H9 (cell line): Measurements from ENCODE around the gene FSTL4. TPM values are rescaled to one million over a fixed set of nuclear protein-coding genes. Genes with fewer than 3 reads are reported as not detected.

Source experiments
- DNase-seq: peaks from one replicate; pipeline ENCODE4 v3.0.0-alpha.2; 2017
- H2AFZ ChIP-seq: one replicate; pipeline ENCODE4 v1.6.1; 2013; ENCODE audit warnings: mild to moderate bottlenecking, low read length, control low read depth, moderate library complexity
- H2AK5ac ChIP-seq: 2 replicates; pipeline ENCODE4 v1.6.1; 2013; ENCODE audit warnings: low read length, control low read depth, mixed read lengths; ENCODE audit not compliant: insufficient read length
- H2BK120ac ChIP-seq: one replicate; pipeline ENCODE4 v1.6.1; 2013; ENCODE audit warnings: low read depth, mild to moderate bottlenecking, low read length, control low read depth, inconsistent platforms; ENCODE audit not compliant: poor library complexity, severe bottlenecking
- H2BK12ac ChIP-seq: 2 replicates; pipeline ENCODE4 v1.6.1; 2013; ENCODE audit warnings: low read length, control low read depth, mixed read lengths, low read depth; ENCODE audit not compliant: insufficient read length
- H2BK15ac ChIP-seq: 2 replicates; pipeline ENCODE4 v1.6.1; 2013; ENCODE audit warnings: low read depth, low read length, control low read depth
- H2BK20ac ChIP-seq: one replicate; pipeline ENCODE4 v1.6.1; 2013; ENCODE audit warnings: low read depth, mild to moderate bottlenecking, low read length, control low read depth, inconsistent platforms; ENCODE audit not compliant: poor library complexity, severe bottlenecking
- H2BK5ac ChIP-seq: 2 replicates; pipeline ENCODE4 v1.6.1; 2013; ENCODE audit warnings: low read length, control low read depth, mixed read lengths; ENCODE audit not compliant: insufficient read length
- H3K14ac ChIP-seq: 2 replicates; pipeline ENCODE4 v1.6.1; 2013; ENCODE audit warnings: low read length, control low read depth; ENCODE audit not compliant: insufficient read depth
- H3K18ac ChIP-seq: 2 replicates; pipeline ENCODE4 v1.6.1; 2013; ENCODE audit warnings: low read depth, mild to moderate bottlenecking, mixed read lengths, low read length, control low read depth; ENCODE audit not compliant: insufficient read length
- H3K23ac ChIP-seq: 2 replicates; pipeline ENCODE4 v1.6.1; 2013; ENCODE audit warnings: low read length, control low read depth, mixed read lengths, low read depth; ENCODE audit not compliant: insufficient read length
- H3K23me2 ChIP-seq: 2 replicates; pipeline ENCODE4 v1.6.1; 2013; ENCODE audit warnings: low read depth, mild to moderate bottlenecking, mixed read lengths, low read length, control low read depth; ENCODE audit not compliant: insufficient read length, poor library complexity, severe bottlenecking
- H3K27ac ChIP-seq: 2 replicates; pipeline ENCODE4 v1.5.1; 2013; ENCODE audit warnings: low read length, control low read depth, mixed read lengths, low read depth; ENCODE audit not compliant: insufficient read length
- H3K27me3 ChIP-seq: 2 replicates; pipeline ENCODE4 v1.6.1; 2013; ENCODE audit warnings: low read length, control low read depth, inconsistent platforms; ENCODE audit not compliant: insufficient read depth
- H3K4ac ChIP-seq: 2 replicates; pipeline ENCODE4 v1.6.1; 2013; ENCODE audit warnings: low read depth, mild to moderate bottlenecking, control low read depth, inconsistent platforms, low read length, moderate library complexity
- H3K4me1 ChIP-seq: 2 replicates; pipeline ENCODE4 v1.6.1; 2013; ENCODE audit warnings: low read length, control low read depth, inconsistent platforms; ENCODE audit not compliant: insufficient read depth
- H3K4me2 ChIP-seq: 2 replicates; pipeline ENCODE4 v1.6.1; 2013; ENCODE audit warnings: low read length, control low read depth, mixed read lengths; ENCODE audit not compliant: insufficient read length, insufficient read depth
- H3K56ac ChIP-seq: 2 replicates; pipeline ENCODE4 v1.6.1; 2013; ENCODE audit warnings: low read depth, mild to moderate bottlenecking, mixed read lengths, low read length, control low read depth; ENCODE audit not compliant: insufficient read length
- H3K79me1 ChIP-seq: 2 replicates; pipeline ENCODE4 v1.6.1; 2013; ENCODE audit warnings: low read depth, mild to moderate bottlenecking, moderate library complexity, low read length, control low read depth, inconsistent platforms; ENCODE audit not compliant: insufficient read depth, poor library complexity, severe bottlenecking
- H3K79me2 ChIP-seq: 2 replicates; pipeline ENCODE4 v1.6.1; 2013; ENCODE audit warnings: low read length, control low read depth, inconsistent platforms; ENCODE audit not compliant: insufficient read depth
- H3K9ac ChIP-seq: 2 replicates; pipeline ENCODE4 v1.6.1; 2013; ENCODE audit warnings: low read length, control low read depth, mixed read lengths; ENCODE audit not compliant: insufficient read length; ENCODE audit errors: extremely low read depth
- H3K9me3 ChIP-seq: one replicate; pipeline ENCODE4 v1.6.1; 2013; ENCODE audit warnings: low read depth, low read length, inconsistent platforms; ENCODE audit not compliant: control insufficient read depth
- H3T11ph ChIP-seq: one replicate; pipeline ENCODE4 v1.6.1; 2013; ENCODE audit warnings: mild to moderate bottlenecking, low read length, control low read depth, inconsistent platforms
- H4K20me1 ChIP-seq: one replicate; pipeline ENCODE4 v1.6.1; 2013; ENCODE audit not compliant: control insufficient read depth, insufficient read length, insufficient read depth
- H4K5ac ChIP-seq: 2 replicates; pipeline ENCODE4 v1.6.1; 2013; ENCODE audit warnings: low read depth, mild to moderate bottlenecking, mixed read lengths, low read length, control low read depth; ENCODE audit not compliant: insufficient read length
- H4K8ac ChIP-seq: replicated peaks from 2 replicates; pipeline ENCODE4 v1.6.1; 2013; ENCODE audit warnings: low read length, control low read depth, mixed read lengths, low read depth; ENCODE audit not compliant: insufficient read length
- H4K91ac ChIP-seq: 2 replicates; pipeline ENCODE4 v1.6.1; 2013; ENCODE audit warnings: low read depth, mild to moderate bottlenecking, moderate library complexity, mixed read lengths, low read length, control low read depth; ENCODE audit not compliant: insufficient read length
- H3K27ac Mint-ChIP-seq, 3 experiments: 2 replicates in 2 of 3; 3 replicates in 1 of 3; pipeline ENCODE4 v1.8.0; 2020 to 2021; ENCODE audit warnings: mixed read lengths in 3 of 3, mild to moderate bottlenecking in 1 of 3, moderate library complexity in 1 of 3
- H3K27me3 Mint-ChIP-seq: 2 replicates; pipeline ENCODE4 v1.8.0; 2021; ENCODE audit warnings: low read depth, mild to moderate bottlenecking, moderate library complexity, mixed read lengths
- H3K36me3 Mint-ChIP-seq, 3 experiments: 2 replicates in 2 of 3; 3 replicates in 1 of 3; pipeline ENCODE4 v1.8.0; 2020 to 2021; ENCODE audit warnings: low read depth in 3 of 3, mixed read lengths in 3 of 3; ENCODE audit not compliant: insufficient read depth in 1 of 3
- H3K4me1 Mint-ChIP-seq, 2 experiments: 2 replicates each; pipeline ENCODE4 v1.8.0; 2020; ENCODE audit warnings: mixed read lengths in 2 of 2
- H3K4me3 Mint-ChIP-seq, 2 experiments: 2 replicates in 1 of 2; 3 replicates in 1 of 2; pipeline ENCODE4 v1.8.0; 2020 to 2021; ENCODE audit warnings: mild to moderate bottlenecking in 2 of 2, mixed read lengths in 2 of 2, moderate library complexity in 1 of 2
- H3K9me3 Mint-ChIP-seq, 2 experiments: 2 replicates in 1 of 2; 3 replicates in 1 of 2; pipeline ENCODE4 v1.8.0; 2020; ENCODE audit warnings: mild to moderate bottlenecking in 2 of 2, mixed read lengths in 2 of 2, moderate library complexity in 1 of 2
- CTCF ChIP-seq: fragments of 200-600 bp; sonication (generic); conservative IDR thresholded peaks from 3 replicates; pipeline ENCODE4 v1.8.0; 2021; ENCODE audit warnings: antibody characterized with exemption, mild to moderate bottlenecking
- WGBS: extraction: QIAGEN DNeasy Blood & Tissue Kit; methylation state at CpG from one replicate; pipeline ENCODE4 v1.1.7; 2013; ENCODE audit warnings: missing lambda C conversion rate, low lambda C conversion rate, mixed read lengths; ENCODE audit not compliant: insufficient read length; ENCODE audit errors: extremely low coverage; 5-methylcytosine and 5-hydroxymethylcytosine counted together
- total RNA-seq: library from RNA; stranded (reverse); gene quantifications from 2 replicates; pipeline ENCODE4 v1.2.1, GENCODE V29; 2021

Gene FSTL4
- total RNA-seq, 1 experiment from 2014 or later, result 5.7 TPM

DNA sequence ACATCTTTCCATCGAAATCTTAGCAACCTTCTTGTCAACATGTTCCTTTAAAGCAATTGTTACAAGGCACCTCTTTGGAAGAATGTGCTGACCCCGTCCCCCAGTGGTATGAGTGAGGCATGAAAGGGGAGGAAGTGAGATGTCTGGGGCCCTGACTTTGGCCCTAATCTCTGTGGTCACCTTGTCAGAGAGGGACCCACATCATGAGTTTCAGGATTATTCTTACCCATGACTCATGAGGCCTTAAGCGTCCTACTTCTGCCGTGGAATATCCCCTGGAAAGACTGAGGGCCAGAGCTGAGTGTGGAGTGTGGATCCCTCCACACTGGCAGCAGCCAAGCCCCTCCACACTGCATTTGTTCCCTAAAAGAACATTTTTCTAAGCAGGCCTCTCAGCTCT, 81.2 kb downstream of the FSTL4 start:
- Histone ChIP-seq H3K9me3 (no peaks in the 10 kb centered on the region), H3K27me3 (no peaks in the 10 kb centered on the region), H4K20me1 (no peaks in the 10 kb centered on the region), H2BK5ac (no peak overlapping the region), H3K79me2 (no peaks in the 10 kb centered on the region), H2AFZ (no peak overlapping the region), H4K5ac (no peak overlapping the region), H2BK15ac (no peak overlapping the region), H4K91ac (no peak overlapping the region), H3K4ac (no peak overlapping the region), H2AK5ac (no peak overlapping the region), H3K4me2 (no peak overlapping the region), H3T11ph (no peak overlapping the region), H3K18ac (no peak overlapping the region), H3K23ac (no peak overlapping the region), H3K79me1 (no peaks in the 10 kb centered on the region), H2BK120ac (no peak overlapping the region), H3K9ac (no peak overlapping the region), H2BK12ac (no peak overlapping the region), H3K23me2 (no peaks in the 10 kb centered on the region), H4K8ac (no peak overlapping the region), H3K4me1 (no peaks in the 10 kb centered on the region), H3K56ac (no peak overlapping the region), H2BK20ac (no peak overlapping the region), H3K14ac (no peak overlapping the region), H3K27ac (no peak overlapping the region)
- no peak overlapping the region for H3K4me3 Mint-ChIP-seq
- WGBS, result no CpG with 5 or more reads among the region's 4 CpGs
- TF ChIP-seq CTCF, result no peak
- peaks cover 5 to 6% of the 10 kb centered on the region in 2 experiments for H3K4me1 Mint-ChIP-seq
- no peak for DNase-seq
- H3K27me3 Mint-ChIP-seq, result peaks cover 3% of the 10 kb centered on the region; the same call in 1 of the 2 replicates
- no peaks in the 10 kb centered on the region for H3K36me3 Mint-ChIP-seq
- H3K27ac Mint-ChIP-seq, result no peak overlapping the region; a peak in 1 of 7 replicates
- H3K9me3 Mint-ChIP-seq, result no peaks in the 10 kb centered on the region; a peak in 1 of 5 replicates
